GM12865 (cell line): Measurements from ENCODE around the gene FARS2.
A peak's percentile ranks its signal among the peaks of the same experiment; 100 is the strongest.

Source experiments
- DNase-seq: peaks from one replicate; pipeline ENCODE4 v3.0.0; 2010; ENCODE audit warnings: low read depth
- H3K4me3 ChIP-seq: 2 replicates; pipeline ENCODE4 v1.5.1; 2011; ENCODE audit warnings: mild to moderate bottlenecking, low read depth, low read length, control low read depth
- TF ChIP-seq, protein P1 (sequence below): IDR thresholded peaks from 2 replicates; pipeline ENCODE4 v1.5.1; 2011; ENCODE audit warnings: low read length, control low read depth, low read depth, inconsistent platforms; ENCODE audit not compliant: insufficient read depth; ENCODE audit errors: missing control alignments

Gene FARS2

DNA sequence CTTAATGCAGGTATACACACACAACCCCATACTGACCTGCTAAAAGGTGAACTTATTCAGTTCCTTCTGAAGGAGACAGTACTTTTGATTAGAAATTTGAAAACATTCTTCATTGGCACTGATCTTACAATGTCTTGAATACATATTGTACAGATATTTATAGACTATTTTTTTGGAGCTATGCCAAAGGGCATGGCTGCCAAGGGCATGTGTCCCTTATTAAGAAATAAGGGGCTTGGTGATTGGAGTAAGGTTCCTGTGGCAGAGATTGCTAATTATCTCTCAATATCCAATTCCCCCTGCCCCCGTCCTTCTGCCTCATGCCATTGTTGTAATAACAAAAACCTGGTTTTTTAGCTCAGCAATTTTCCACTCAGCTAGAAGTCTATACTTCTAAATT lies 355.9 kb downstream of the FARS2 start:
- no peak overlapping the region for H3K4me3 ChIP-seq
- no peak for DNase-seq
- TF ChIP-seq, protein P1, sequence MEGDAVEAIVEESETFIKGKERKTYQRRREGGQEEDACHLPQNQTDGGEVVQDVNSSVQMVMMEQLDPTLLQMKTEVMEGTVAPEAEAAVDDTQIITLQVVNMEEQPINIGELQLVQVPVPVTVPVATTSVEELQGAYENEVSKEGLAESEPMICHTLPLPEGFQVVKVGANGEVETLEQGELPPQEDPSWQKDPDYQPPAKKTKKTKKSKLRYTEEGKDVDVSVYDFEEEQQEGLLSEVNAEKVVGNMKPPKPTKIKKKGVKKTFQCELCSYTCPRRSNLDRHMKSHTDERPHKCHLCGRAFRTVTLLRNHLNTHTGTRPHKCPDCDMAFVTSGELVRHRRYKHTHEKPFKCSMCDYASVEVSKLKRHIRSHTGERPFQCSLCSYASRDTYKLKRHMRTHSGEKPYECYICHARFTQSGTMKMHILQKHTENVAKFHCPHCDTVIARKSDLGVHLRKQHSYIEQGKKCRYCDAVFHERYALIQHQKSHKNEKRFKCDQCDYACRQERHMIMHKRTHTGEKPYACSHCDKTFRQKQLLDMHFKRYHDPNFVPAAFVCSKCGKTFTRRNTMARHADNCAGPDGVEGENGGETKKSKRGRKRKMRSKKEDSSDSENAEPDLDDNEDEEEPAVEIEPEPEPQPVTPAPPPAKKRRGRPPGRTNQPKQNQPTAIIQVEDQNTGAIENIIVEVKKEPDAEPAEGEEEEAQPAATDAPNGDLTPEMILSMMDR, result no peak

DNA sequence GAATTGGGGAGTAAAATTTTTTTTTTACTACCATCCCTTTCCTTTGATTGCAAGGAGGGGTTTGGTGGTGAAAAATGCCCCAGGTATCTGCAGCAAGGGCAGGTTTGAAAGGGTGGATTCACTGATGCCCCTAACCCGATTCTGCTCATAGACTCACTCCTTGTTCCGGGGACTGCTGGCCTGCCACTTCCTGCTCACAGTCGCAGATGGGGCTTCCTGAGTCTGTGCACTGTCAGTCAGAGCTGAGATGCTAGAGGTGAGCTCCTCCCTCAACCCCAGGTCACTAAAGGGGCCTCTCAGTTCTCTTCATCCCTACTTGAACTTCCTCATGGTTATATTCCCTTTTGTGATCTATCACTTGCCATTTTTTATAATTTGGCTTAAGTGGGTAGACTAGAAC lies 357.9 kb downstream of the FARS2 start:
- peak; percentile 66 for DNase-seq
- no peak overlapping the region for H3K4me3 ChIP-seq
- TF ChIP-seq, protein P1, result no peak

DNA sequence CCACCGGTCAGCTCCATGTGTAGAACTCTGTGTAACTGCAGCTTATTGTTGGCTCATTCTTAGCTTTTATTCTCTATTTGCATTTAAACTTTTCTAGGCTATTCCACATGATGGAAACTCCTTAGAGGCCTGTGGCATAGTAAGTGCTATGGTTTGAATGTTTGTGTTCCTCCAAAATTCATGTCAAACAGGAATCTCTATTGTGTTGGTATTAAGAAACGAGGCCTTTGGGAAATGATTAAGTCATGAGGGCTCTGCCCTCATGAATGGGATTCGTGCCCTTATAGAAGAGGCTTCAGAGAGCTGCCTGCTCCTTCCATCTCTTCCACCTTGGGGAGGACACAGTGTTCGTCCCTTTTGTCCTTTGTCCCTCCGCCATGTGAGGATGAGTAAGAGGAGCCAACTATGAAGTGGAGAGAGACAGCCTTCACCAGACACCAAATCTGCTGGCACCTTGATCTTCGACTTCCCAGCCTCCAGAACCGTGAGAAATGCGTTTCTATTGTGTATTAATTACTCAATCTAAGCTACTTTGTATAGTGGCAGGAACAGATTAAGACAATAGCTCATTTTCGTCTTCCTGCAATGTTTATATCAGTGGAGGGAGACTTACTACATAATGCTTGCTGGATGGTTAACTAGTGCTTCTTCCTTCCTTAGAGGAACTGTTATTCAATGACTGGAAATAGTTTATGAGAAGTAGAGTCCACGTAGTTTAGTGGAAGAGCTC lies 361.1 kb downstream of the FARS2 start:
- TF ChIP-seq, protein P1, result no peak
- no peak overlapping the region for H3K4me3 ChIP-seq
- no peak for DNase-seq

DNA sequence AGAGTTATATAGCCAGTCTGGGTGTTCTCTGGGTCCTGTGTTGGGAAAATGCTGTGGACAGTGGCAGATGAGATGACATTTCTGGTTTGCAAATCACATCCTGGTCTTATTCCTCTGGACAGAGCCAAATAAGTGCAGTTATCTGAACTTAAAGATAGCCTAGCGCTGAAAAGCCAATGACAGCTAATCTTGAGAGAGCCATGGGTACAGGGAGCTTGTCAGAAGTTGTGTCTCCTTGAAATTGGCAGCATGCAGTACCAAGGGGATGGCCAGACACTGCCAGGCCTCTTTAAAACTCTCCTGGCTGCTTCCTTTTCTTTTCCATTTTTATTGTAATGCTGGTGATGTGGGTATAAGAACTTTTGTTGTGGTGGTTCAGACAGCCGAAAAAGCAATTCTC lies 362.5 kb downstream of the FARS2 start:
- no peak overlapping the region for H3K4me3 ChIP-seq
- TF ChIP-seq, protein P1, result no peak
- DNase-seq, result no peak

DNA sequence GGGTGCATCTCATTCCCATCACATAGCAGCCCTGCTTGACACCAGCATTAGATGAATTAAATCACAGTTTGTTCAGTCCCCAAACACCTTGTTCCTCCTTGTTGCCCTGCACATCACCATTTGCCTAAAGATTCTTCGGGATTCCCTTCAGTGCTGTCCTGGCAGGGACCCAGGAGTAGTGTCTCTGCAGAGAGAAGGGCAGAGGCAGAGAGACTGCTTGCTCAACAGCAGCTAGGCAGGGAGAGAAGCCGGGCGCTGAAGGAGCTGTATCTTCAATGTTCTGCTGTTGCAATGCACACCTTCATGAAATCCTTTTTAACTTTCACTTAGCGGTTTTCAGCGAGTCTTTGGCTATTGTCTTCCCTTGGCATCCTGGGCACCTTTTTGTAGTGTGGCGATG lies 362.9 kb downstream of the FARS2 start:
- no peak for DNase-seq

DNA sequence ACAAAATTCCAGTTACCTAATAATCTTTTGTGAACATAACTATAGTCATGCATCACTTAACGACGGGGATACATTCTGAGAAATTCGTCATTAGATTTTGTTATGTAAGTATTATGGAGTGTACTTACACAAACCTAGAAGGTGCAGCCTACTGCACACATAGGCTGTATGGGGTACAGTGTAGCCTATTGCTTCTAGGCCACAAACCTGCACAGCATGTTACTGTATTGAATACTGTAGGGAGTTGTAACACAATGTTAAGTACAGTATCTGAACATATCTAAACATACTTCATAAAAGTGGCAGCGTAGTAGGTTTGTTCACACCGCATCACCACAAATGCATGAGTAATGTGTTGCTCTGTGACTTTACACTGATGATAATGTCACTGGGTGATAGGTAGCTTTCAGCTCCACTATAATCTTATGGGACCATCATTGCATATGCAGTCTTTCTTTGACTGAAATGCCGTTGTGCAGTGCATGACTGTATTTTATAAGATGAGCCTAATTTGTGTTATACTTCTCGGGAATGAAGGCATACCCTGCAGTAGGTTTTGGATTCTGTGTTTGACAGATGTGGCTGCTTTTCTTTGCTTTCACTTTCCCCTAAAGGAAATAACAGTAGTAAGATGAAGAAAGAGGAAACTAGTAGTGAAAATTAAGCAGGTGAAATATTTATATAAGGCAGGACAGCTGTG lies 365.6 kb downstream of the FARS2 start:
- peak; percentile 43 for DNase-seq
- TF ChIP-seq, protein P1, result no peak
- H3K4me3 ChIP-seq, result no peak overlapping the region

More for the DNA sequence above, 362.9 kb downstream of the FARS2 start:
- H3K4me3 ChIP-seq, result no peak overlapping the region
- TF ChIP-seq, protein P1, result no peak
